GM18951 (cell line): Measurements from ENCODE around the gene CASP10.
"Not testable (repeated sequence)": the region's sequence is repeated elsewhere in the genome, so short reads cannot be mapped to it uniquely, and the experiment has no call there.

ENCODE experiments used
- POLR2A ChIP-seq: IDR thresholded peaks from 4 replicates; pipeline ENCODE4 v1.6.1; 2011; ENCODE audit warnings: mild to moderate bottlenecking; ENCODE audit not compliant: insufficient read length, insufficient read depth; ENCODE audit errors: extremely low read depth
- in situ Hi-C: fragments of 300-500 bp; cut with MboI; formaldehyde crosslinking; loops from one replicate; pipeline ENCODE4 v1.12.0; 2022; ENCODE audit warnings: low sequenced_read_pairs, mixed read lengths, inconsistent platforms; ENCODE audit not compliant: unreplicated experiment

Gene CASP10

GRCh38 chr2:201223089-201224073 is 40.4 kb downstream of the CASP10 start:
- in situ Hi-C loops, result no loop called here
- no peak for TF ChIP-seq POLR2A

GRCh38 chr2:201228271-201228911 is 45.5 kb downstream of the CASP10 start:
- TF ChIP-seq POLR2A, result no peak
- in situ Hi-C loops, result loop anchor here (5.0 kb wide), 1 partner anchor 41 kb away; no protein-coding TSS in a partner anchor

GRCh38 chr2:201228912-201229290 is 46.0 kb downstream of the CASP10 start:
- in situ Hi-C loops, result loop anchor here (5.0 kb wide), 1 partner anchor 42 kb away; no protein-coding TSS in a partner anchor

GRCh38 chr2:201231781-201232466 is 49.0 kb downstream of the CASP10 start:
- peak; percentile 56 for TF ChIP-seq POLR2A
- in situ Hi-C loops, result no loop called here

More at GRCh38 chr2:201228912-201229290, 46.0 kb downstream of the CASP10 start:
- no peak for TF ChIP-seq POLR2A

GRCh38 chr2:201232467-201232815 is 49.5 kb downstream of the CASP10 start:
- in situ Hi-C loops, result no loop called here
- no peak for TF ChIP-seq POLR2A

- TF ChIP-seq POLR2A, result peak; percentile 83
- in situ Hi-C loops, result no loop called here
Observed at GRCh38 chr2:201233192-201233811, 50.4 kb downstream of the CASP10 start.

- in situ Hi-C loops, result no loop called here
- TF ChIP-seq POLR2A, result no peak
Observed at GRCh38 chr2:201233812-201234662, 51.1 kb downstream of the CASP10 start.

GRCh38 chr2:201234663-201235135 is 51.8 kb downstream of the CASP10 start:
- TF ChIP-seq POLR2A, result no peak
- in situ Hi-C loops, result no loop called here

GRCh38 chr2:201235860-201236811 is 53.2 kb downstream of the CASP10 start:
- in situ Hi-C loops, result no loop called here
- no peak for TF ChIP-seq POLR2A

GRCh38 chr2:201237486-201238123 is 54.7 kb downstream of the CASP10 start:
- TF ChIP-seq POLR2A, result no peak
- in situ Hi-C loops, result no loop called here

- in situ Hi-C loops, result not testable (repeated sequence)
Observed at GRCh38 chr2:201239167-201239935, 56.4 kb downstream of the CASP10 start.
